Right atrium auricular region (tissue), 2 donors: Measurements from ENCODE around the gene SSB. TPM values are rescaled to one million over a fixed set of nuclear protein-coding genes. Genes with fewer than 3 reads are reported as not detected.
"Not testable (repeated sequence)": the region's sequence is repeated elsewhere in the genome, so short reads cannot be mapped to it uniquely, and the experiment has no call there.

Source experiments
- DNase-seq: peaks from one replicate; pipeline ENCODE4 v3.0.0-alpha.2; 2019; ENCODE audit warnings: low spot score
- H3K27ac ChIP-seq, 2 donors: fragments of 200-600 bp; sonication (generic); 1 replicate in 1 of 2; 2 replicates in 1 of 2; pipeline ENCODE4 v1.5.1; 2016 to 2019
- H3K27me3 ChIP-seq, 2 donors: fragments of 200-600 bp; sonication (generic); one replicate each; pipeline versions ENCODE4 v1.5.1 to v1.6.0; 2017 to 2019
- H3K36me3 ChIP-seq: fragments of 200-600 bp; sonication (generic); one replicate; pipeline ENCODE4 v1.5.1; 2016
- H3K4me1 ChIP-seq, 2 donors: fragments of 200-600 bp; sonication (generic); one replicate each; pipeline versions ENCODE4 v1.5.1 to v1.6.0; 2017 to 2019
- H3K4me3 ChIP-seq, 2 donors: fragments of 200-600 bp; sonication (generic); 1 replicate in 1 of 2; 2 replicates in 1 of 2; pipeline ENCODE4 v1.5.1; 2017 to 2019; ENCODE audit warnings: mild to moderate bottlenecking in 1 of 2, moderate library complexity in 1 of 2
- H3K9me3 ChIP-seq, 2 donors: fragments of 200-600 bp; sonication (generic); one replicate each; pipeline ENCODE4 v1.5.1; 2019
- CTCF ChIP-seq, 2 donors: fragments of 200-600 bp; sonication (generic); IDR thresholded peaks; one replicate each; pipeline ENCODE4 v1.5.1; 2019; ENCODE audit warnings: antibody characterized with exemption in 2 of 2
- total RNA-seq, 2 donors: library from RNA; depleted of rRNA; stranded (reverse); fragments of >200 nt; gene quantifications; one replicate each; pipeline ENCODE4 v1.1.0, GENCODE V29; 2016

The SSB gene
- total RNA-seq, 2 donors from 2014 or later: 52.3 to 56.7 TPM

- H3K9me3 ChIP-seq: no peaks in the 10 kb centered on the region
- no peak overlapping the region for H3K4me3 ChIP-seq
- TF ChIP-seq CTCF (IDR thresholded peaks at IDR 0.05): no peak
- H3K4me1 ChIP-seq: no peaks in the 10 kb centered on the region
- no peak overlapping the region for H3K27ac ChIP-seq
- DNase-seq: no peak
- no peaks in the 10 kb centered on the region for H3K36me3 ChIP-seq
- H3K27me3 ChIP-seq: no peaks in the 10 kb centered on the region
Observed at GRCh38 chr2:169757778-169758177, 40.9 kb upstream of the SSB start.

GRCh38 chr2:169759987-169760386 is 38.7 kb upstream of the SSB start:
- Histone ChIP-seq H3K9me3 (no peaks in the 10 kb centered on the region), H3K36me3 (no peaks in the 10 kb centered on the region)
- TF ChIP-seq CTCF (IDR thresholded peaks at IDR 0.05): no peak

GRCh38 chr2:169760798-169761197 is 37.9 kb upstream of the SSB start:
- not testable (repeated sequence) for H3K4me3 ChIP-seq, H3K36me3 ChIP-seq, H3K4me1 ChIP-seq, H3K27ac ChIP-seq, H3K9me3 ChIP-seq, H3K27me3 ChIP-seq, DNase-seq

More at GRCh38 chr2:169759987-169760386, 38.7 kb upstream of the SSB start:
- Histone ChIP-seq H3K27me3 (no peaks in the 10 kb centered on the region), H3K4me1 (no peaks in the 10 kb centered on the region), H3K27ac (no peak overlapping the region), H3K4me3 (no peak overlapping the region)
- DNase-seq: no peak

GRCh38 chr2:169761251-169761969 is 37.3 kb upstream of the SSB start:
- H3K27me3 ChIP-seq: no peaks in the 10 kb centered on the region
- no peaks in the 10 kb centered on the region for H3K9me3 ChIP-seq
- no peak for DNase-seq
- TF ChIP-seq CTCF (IDR thresholded peaks at IDR 0.05): no peak
- no peak overlapping the region for H3K4me3 ChIP-seq
- no peak overlapping the region for H3K27ac ChIP-seq
- no peaks in the 10 kb centered on the region for H3K4me1 ChIP-seq
- no peaks in the 10 kb centered on the region for H3K36me3 ChIP-seq

- Histone ChIP-seq H3K36me3 (no peaks in the 10 kb centered on the region), H3K27me3 (no peaks in the 10 kb centered on the region), H3K4me1 (no peaks in the 10 kb centered on the region), H3K27ac (no peak overlapping the region), H3K4me3 (no peak overlapping the region), H3K9me3 (no peaks in the 10 kb centered on the region)
- no peak for TF ChIP-seq CTCF (IDR thresholded peaks at IDR 0.05)
- no peak for DNase-seq
Observed at GRCh38 chr2:169761970-169762292, 36.7 kb upstream of the SSB start.

GRCh38 chr2:169765523-169765922 is 33.1 kb upstream of the SSB start:
- Histone ChIP-seq H3K36me3 (no peaks in the 10 kb centered on the region), H3K27me3 (peaks cover 0 to 10% of the 10 kb centered on the region in 2 donors), H3K9me3 (no peaks in the 10 kb centered on the region), H3K4me3 (no peak overlapping the region), H3K27ac (no peak overlapping the region), H3K4me1 (peaks cover 0 to 16% of the 10 kb centered on the region in 2 donors)
- no peak for TF ChIP-seq CTCF (IDR thresholded peaks at IDR 0.05)
- DNase-seq: no peak
